GM12892 (cell line): ENCODE data around the gene TRMT10C. TPM values are rescaled to one million over a fixed set of nuclear protein-coding genes. Genes with fewer than 3 reads are reported as not detected.

ENCODE experiments used
- DNase-seq: peaks from one replicate; pipeline ENCODE4 v3.0.0; 2011; ENCODE audit not compliant: insufficient read length
- FAIRE-seq: peaks from 2 replicates; lab custom pipeline; 2011; peaks lifted over from hg19 to GRCh38; lab: Jason Lieb, UNC
- POLR2A ChIP-seq: IDR thresholded peaks from 2 replicates; pipeline ENCODE4 v1.6.1; 2011; ENCODE audit warnings: low read depth, low read length, control low read depth
- POLR2AphosphoS5 ChIP-seq: IDR thresholded peaks from 2 replicates; pipeline ENCODE4 v1.6.1; 2011; ENCODE audit warnings: low read depth, low read length, control low read depth
- TAF1 ChIP-seq: IDR thresholded peaks from 2 replicates; pipeline ENCODE4 v1.6.1; 2011; ENCODE audit warnings: low read depth, mild to moderate bottlenecking, control low read depth, low read length, borderline replicate concordance
- polyA plus RNA-seq: library from polyadenylated mRNA; unstranded; fragments of >200 nt; gene quantifications from one replicate; pipeline ENCODE4 v1.2.1, GENCODE V29; 2012; ENCODE audit warnings: missing spikeins, inconsistent platforms; ENCODE audit not compliant: missing spikeins

TRMT10C gene
- 34.7 TPM for polyA plus RNA-seq

DNA sequence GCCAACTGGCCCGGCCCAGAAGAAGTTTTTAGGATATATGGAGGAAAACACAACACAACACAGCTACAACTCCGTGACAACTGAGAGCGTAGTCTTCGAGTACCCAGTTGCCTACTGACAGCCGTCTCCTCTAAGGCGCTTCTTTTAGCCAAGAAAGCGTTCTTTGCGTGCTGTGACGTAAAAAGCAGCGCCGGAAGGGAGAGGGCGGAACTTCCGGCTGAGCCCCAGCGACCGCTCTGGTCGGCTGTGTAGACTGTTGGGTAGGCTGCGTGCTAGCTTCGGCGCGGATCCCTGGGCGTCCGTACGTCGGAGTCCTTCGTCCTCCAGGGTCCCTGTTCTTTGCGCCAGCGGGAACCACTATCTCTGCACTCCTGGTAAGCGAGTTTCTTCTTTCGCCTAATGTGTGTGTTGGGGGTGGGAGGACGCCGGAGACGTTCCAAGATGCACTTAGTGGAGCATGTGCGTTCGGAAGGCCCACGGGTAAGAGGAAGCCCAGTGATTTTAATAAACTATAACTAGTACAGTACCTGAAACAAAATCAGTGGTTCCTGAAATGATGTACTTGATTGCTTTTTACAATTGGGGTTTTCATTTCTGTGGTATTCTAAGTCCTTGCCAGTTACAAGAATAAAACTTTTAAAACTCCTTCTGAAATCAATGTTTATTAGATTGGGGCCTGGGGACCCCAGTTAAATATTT, at the start of gene TRMT10C:
TSS of gene TRMT10C (plus strand) at position 239 of the 699 bp plus-strand sequence. CDS start 2,914 bp downstream, outside the sequence.
- peak; percentile 92 for FAIRE-seq
- TF ChIP-seq POLR2A (peak; percentile 94), TAF1 (peak; percentile 77), POLR2AphosphoS5 (peak; percentile 90)

DNA sequence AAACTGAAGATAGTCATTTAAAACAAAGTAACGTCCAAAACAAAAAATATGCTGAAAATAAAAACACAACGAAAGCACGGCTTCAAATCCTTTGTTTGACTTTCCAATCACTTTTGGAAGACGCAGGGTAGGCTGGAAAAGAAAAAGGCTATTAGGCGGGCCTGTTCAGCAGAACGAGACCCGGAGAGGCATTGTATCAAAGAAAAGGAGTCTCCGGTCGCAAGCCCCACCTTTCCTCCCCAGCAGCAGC, 49.3 kb upstream of the TRMT10C start:
- FAIRE-seq (no peak), DNase-seq (no peak)
- TF ChIP-seq POLR2A, result no peak
- TF ChIP-seq TAF1, result no peak
- no peak for TF ChIP-seq POLR2AphosphoS5

More for the DNA sequence above, at the start of gene TRMT10C:
- DNase-seq, result peak; percentile 83

DNA sequence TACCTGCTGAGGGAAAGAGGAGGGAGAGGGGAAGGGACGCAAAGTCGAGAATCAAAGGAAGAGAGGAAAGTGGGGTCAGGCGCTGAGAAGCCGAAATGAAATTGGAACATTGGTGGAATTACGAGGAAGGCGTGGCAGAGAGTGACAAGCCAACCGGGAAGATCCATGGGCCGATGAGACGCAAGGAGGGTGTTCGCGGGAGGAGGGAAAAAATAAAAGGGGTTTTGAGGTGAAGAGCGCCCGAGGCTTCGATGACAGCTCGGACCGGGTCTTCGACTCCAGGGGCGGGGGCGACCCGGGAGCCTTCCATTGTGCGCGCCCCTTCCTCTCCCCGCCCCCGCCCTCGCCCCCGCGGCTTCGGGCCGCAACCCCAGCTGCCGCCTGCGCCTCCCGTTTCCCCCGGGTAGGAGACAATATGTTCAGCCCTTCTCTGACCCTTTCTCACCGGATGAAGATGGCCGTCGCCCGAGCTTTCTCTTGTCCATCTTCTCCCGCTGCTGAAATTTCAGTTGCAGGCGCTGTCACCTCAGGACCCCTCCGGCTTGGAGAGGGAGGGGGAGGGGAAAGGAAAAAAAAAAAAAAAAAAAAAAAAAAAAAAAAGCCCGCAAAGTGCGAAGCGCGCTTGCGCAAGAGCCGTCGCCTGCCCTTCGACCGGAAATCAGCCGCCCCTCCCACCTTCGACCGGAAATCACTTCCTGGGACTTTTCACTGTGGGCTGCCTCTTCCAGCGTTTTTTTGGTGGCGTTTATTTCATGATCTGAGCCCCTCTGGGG, 48.8 kb upstream of the TRMT10C start, which contains the start of gene SENP7:
TSS of gene SENP7 (minus strand) at position 567 of the 773 bp plus-strand sequence. CDS start at position 485, 82 bp downstream.
- FAIRE-seq, result peak; percentile 95
- peak; percentile 67 for DNase-seq
- TF ChIP-seq TAF1, result 0 out of 2 replicates have a peak, but pooled peaks have one; percentile 63
- TF ChIP-seq POLR2A, result peak; percentile 33; the same call in 1 of the 2 replicates
- TF ChIP-seq POLR2AphosphoS5, result peak; percentile 33

DNA sequence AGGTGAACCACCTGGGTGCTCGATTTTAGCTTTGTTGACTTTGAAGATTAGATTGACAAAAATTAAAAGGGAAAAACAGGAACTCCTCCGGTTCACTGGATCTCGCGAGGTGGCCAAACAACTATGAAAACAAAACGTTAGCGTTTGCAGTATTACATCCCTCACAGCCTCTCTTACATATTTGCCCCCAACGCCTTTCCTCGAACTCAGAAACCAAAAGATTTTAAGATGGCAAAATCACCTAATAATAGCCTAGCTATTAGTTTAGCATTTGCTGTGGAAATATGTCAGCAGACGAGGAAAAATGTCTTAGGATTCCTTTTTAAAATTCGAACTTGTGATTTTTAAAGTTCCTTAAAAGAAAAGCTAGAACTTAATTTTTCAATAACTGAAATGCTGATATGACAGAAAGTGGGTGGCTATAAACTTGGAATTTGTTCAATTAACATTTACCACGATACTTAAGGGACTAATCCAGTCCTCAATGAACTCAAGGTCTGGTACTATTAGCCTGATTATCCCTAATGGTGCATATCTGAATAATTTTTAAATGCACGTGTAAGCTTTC, 48.2 kb upstream of the TRMT10C start:
- DNase-seq (peak; percentile 45), FAIRE-seq (no peak)
- TF ChIP-seq POLR2A, result no peak
- TF ChIP-seq POLR2AphosphoS5, result no peak
- no peak; the same call in 1 of the 2 replicates for TF ChIP-seq TAF1

DNA sequence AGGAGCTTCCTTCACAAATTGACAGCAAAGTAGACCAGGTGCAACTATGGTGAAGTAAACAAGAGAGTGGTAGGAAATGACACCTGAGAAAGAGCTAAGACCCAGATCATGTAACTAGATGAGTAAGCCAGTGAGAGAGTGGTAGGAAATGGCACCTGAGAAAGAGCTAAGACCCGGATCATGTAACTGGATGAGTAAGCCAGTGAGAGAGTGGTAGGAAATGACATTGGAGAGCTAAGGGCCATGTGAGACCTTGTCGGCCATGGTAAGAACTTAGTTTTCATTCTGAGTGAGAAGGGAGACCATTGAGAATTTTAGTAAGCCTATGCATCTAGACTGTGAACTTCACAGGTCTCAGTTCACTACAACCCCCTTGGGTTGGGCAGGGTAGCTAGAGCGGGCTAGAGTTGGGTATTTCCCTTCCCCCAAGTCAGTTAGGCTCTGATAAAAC, 43.2 kb upstream of the TRMT10C start:
- FAIRE-seq (peak; percentile 98), DNase-seq (peak; percentile 32)
- TF ChIP-seq TAF1 (0 out of 2 replicates have a peak, but pooled peaks have one; percentile 49), POLR2A (peak; percentile 65), POLR2AphosphoS5 (peak; percentile 57)

DNA sequence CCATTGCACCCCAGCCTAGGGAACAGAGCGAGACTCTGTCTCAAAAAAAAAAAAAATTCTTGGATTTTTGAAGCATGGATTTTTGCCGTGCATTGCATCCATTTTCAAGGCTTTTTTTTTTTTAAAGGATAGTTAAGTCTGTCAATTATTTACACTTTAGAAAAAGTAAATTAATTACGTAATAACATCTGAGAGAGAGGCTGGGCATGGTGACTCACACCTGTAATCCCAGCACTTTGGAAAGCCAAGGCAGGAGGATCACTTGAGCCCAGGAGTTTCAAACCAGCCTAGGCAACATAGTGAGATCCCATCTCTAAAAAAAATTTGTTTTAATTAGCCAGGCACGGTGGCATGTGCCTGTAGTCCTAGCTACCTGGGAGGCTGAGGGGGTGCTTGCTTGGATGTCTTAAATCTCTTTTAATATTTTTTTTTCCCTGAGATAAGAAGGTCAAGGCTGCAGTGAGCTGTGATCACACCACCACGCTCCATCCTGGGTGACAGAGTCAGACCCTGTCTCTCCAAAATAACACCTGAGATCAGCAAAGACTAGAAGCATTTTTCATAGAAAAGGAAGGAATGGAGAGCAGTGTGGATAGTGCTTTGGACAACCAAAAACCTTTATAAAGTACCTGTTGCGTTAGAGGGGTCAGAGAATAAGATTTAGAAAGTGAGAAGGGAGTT, 41.8 kb upstream of the TRMT10C start:
- FAIRE-seq (no peak), DNase-seq (no peak)
- TF ChIP-seq POLR2A, result no peak
- TF ChIP-seq TAF1, result no peak
- no peak for TF ChIP-seq POLR2AphosphoS5

DNA sequence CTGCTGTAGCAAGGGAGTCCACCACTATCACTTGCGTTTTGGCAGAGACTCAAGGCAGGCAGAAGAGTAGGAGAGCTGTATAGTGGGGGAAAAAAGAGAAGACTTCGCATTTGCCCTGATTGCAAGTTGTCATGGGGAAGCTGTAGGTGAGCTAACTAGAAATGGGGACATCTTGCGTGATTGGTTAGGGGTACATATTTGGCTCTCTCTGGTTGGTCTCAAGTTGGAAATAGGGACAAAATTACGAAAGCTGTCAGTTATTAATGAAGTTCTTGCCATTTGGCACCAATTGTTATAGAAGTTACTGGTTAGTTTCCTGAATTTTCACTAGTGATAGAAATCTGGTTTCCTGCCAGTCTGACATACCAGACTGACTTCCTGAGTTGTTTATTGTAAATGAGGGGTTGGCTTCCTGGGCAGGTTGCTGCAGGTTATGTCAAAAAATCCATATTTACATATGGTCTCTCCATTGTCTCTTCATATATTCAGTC, 40.4 kb upstream of the TRMT10C start:
- no peak for DNase-seq
- FAIRE-seq, result no peak
- TF ChIP-seq TAF1 (no peak), POLR2A (no peak), POLR2AphosphoS5 (no peak)

DNA sequence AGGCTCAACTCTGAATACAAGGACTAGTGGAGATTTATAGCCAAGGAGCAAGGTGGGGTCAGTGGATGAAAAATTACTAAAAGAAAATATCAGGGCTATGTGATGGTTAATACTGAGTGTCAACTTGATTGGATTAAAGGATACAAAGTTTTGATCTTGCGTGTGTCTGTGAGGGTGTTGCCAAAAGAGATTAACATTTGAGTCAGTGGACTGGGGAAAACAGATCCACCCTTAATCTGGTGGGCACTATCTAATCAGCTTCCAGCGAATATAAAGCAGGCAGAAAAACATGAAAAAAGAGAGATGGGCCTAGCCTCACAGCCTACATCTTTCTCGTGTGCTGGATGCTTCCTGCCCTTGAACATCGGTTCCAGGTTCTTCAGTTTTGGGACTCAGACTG, 34.2 kb upstream of the TRMT10C start:
- no peak for FAIRE-seq
- DNase-seq, result no peak
- no peak for TF ChIP-seq POLR2A
- no peak for TF ChIP-seq POLR2AphosphoS5

DNA sequence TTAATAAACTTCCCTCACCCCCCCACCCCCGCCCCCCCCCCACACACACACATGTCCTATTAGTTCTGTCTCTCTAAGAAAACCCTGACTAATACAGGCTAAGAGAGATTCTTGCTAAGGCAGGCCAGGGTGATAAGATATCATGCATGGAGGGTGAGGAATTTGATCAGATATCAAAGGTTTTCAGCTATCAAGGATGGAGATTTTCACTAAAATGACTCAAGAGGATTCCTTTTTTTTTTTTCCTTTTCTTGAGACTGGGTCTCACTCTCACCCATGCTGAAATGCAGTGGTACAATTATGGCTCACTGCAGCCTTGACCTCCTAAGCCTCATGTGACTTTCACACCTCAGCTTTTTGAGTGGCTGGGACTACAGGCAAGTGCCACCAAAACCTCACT, 33.8 kb upstream of the TRMT10C start:
- DNase-seq, result no peak
- TF ChIP-seq POLR2AphosphoS5, result no peak
- FAIRE-seq, result no peak

DNA sequence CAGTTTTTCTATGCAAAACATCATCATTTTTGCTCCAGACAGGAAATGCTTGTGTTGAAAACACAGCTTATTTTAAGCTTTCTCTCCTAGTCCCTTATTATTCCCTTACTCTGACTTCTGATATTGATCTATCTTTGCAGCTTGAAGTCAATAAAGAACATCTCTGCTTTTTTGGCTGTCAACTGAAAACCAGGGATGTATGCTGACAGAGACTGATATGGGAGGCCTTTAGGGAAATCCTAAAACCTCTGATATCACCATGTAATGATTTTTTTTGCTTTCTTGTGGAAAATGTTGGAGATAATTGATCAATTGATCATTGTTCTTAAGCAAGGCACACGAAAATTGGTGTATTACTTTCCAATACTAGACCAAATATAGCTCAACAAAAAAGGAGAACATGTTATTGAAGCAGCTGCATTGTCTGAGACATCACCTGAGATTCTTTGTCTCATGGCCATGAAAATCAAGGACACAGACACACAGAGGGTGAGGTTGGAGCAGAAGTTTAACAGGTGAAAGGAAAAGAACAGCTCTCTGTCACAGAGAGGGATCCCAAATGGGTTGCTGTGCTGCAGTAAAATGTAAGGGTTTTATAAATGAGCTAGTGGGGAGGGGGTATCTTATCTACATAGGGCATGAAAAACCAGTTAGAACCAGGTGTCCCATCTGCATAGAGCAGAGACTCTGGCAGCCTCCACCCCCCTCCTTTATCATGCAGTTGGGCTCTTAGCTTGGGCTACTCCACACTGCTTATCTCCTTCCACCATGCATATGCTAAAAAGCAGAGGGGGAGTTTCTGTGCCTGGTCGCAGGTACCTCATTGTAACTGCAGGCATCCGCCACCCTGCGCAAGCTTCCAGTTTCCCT, 31.6 kb upstream of the TRMT10C start:
- no peak for TF ChIP-seq POLR2A
- no peak for TF ChIP-seq POLR2AphosphoS5
- TF ChIP-seq TAF1, result no peak
- DNase-seq (no peak), FAIRE-seq (no peak)

DNA sequence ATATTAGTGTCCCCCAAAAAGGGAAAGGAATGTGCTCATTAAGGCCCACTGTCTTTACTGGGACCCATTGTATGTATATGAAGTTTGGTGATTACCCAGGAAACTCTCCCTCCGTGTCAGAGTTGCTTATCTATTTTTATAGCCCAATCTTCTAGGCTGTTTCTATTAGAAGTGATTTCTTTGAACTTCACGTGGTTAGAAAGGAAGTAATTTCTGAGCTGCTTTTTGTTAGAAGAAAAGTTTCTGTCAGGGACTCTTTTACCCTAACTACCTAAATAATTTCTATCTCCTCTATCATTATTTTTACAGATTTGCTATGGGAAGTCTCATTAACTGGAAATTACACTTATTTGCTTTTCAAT, 31.0 kb upstream of the TRMT10C start:
- no peak for DNase-seq
- TF ChIP-seq POLR2AphosphoS5 (no peak), TAF1 (no peak), POLR2A (no peak)
- FAIRE-seq, result no peak
